IMR-90 (cell line): ENCODE data around the gene MKNK2.

Experiments
- CTCF ChIP-seq: conservative IDR thresholded peaks from 2 replicates; pipeline ENCODE4 v1.5.1; 2012; ENCODE audit warnings: mild to moderate bottlenecking, low read depth, low read length, improper control_type of control experiment
- MAFK ChIP-seq: IDR thresholded peaks from 2 replicates; pipeline ENCODE4 v1.6.1; 2012; ENCODE audit warnings: low read depth, low read length, improper control_type of control experiment

- no peak for TF ChIP-seq CTCF
- TF ChIP-seq MAFK, result no peak
Measured at GRCh38 chr19:2062389-2062729, 11.3 kb upstream of the MKNK2 start.
